Prostate gland (tissue), 2 donors: ENCODE measurements around the gene GAPT.

Source experiments
- POLR2A ChIP-seq: fragments of 450-650 bp; IDR thresholded peaks from one replicate; pipeline ENCODE4 v1.6.1; 2016; ENCODE audit warnings: antibody characterized with exemption, mild to moderate bottlenecking
- TF ChIP-seq, protein P1 (sequence below), 4 experiments: fragments of 200-600 bp in 2 of 4; fragments of 450-650 bp in 2 of 4; sonication (generic) in 2 of 4; IDR thresholded peaks; 1 replicate in 3 of 4; 2 replicates in 1 of 4; pipeline ENCODE4 v1.5.1; 2016 to 2019; ENCODE audit warnings: antibody characterized with exemption in 4 of 4, mild to moderate bottlenecking in 2 of 4, moderate library complexity in 2 of 4

DNA sequence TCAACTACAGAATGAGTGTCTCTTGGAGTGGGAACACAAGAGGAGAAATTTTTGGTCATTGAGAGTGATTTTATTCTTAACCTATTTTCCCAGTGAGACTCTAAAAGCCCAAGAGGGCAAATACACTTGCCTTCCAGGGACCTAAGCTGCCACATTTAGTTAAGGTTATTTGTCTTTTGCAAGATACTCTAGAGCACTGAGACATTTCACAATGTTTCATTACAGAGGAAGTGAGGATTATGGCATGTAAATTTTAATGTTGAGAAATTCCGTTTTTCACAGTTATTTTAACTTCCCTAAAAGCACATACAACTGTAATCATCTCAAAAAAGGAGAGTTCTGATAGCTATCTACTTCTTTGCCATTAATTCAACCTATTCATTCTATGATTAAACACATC is 53.0 kb downstream of the GAPT start:
- TF ChIP-seq, protein P1, sequence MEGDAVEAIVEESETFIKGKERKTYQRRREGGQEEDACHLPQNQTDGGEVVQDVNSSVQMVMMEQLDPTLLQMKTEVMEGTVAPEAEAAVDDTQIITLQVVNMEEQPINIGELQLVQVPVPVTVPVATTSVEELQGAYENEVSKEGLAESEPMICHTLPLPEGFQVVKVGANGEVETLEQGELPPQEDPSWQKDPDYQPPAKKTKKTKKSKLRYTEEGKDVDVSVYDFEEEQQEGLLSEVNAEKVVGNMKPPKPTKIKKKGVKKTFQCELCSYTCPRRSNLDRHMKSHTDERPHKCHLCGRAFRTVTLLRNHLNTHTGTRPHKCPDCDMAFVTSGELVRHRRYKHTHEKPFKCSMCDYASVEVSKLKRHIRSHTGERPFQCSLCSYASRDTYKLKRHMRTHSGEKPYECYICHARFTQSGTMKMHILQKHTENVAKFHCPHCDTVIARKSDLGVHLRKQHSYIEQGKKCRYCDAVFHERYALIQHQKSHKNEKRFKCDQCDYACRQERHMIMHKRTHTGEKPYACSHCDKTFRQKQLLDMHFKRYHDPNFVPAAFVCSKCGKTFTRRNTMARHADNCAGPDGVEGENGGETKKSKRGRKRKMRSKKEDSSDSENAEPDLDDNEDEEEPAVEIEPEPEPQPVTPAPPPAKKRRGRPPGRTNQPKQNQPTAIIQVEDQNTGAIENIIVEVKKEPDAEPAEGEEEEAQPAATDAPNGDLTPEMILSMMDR (IDR thresholded peaks at IDR 0.05): no peak
- no peak for TF ChIP-seq POLR2A
